GM20431 (cell line): ENCODE measurements around the gene DGAT2.

ENCODE experiments used
- in situ Hi-C: fragments of 300-500 bp; cut with MseI, MboI; formaldehyde crosslinking; loops from one replicate; pipeline ENCODE4 v1.15.0; 2020; ENCODE audit warnings: low sequenced_read_pairs; ENCODE audit not compliant: unreplicated experiment

The DGAT2 gene

GRCh38 chr11:75773595-75774353, 5.2 kb downstream of the DGAT2 start:
- in situ Hi-C loops: no loop called here

GRCh38 chr11:75775056-75775455, 6.5 kb downstream of the DGAT2 start:
- in situ Hi-C loops: no loop called here

- in situ Hi-C loops: no loop called here
Measured at GRCh38 chr11:75776546-75776945, 8.0 kb downstream of the DGAT2 start.

GRCh38 chr11:75777461-75778110, 9.0 kb downstream of the DGAT2 start:
- in situ Hi-C loops: no loop called here

GRCh38 chr11:75778962-75779361, 10.4 kb downstream of the DGAT2 start:
- in situ Hi-C loops: no loop called here

GRCh38 chr11:75779960-75780359, 11.4 kb downstream of the DGAT2 start:
- in situ Hi-C loops: no loop called here

- in situ Hi-C loops: no loop called here
Measured at GRCh38 chr11:75780888-75781287, 12.3 kb downstream of the DGAT2 start.

GRCh38 chr11:75781296-75781695, 12.7 kb downstream of the DGAT2 start:
- in situ Hi-C loops: no loop called here

- in situ Hi-C loops: no loop called here
Measured at GRCh38 chr11:75781831-75782230, 13.3 kb downstream of the DGAT2 start.

GRCh38 chr11:75782540-75783263, 14.1 kb downstream of the DGAT2 start:
- in situ Hi-C loops: no loop called here

GRCh38 chr11:75783416-75784084, 15.0 kb downstream of the DGAT2 start:
- in situ Hi-C loops: no loop called here

- in situ Hi-C loops: no loop called here
Measured at GRCh38 chr11:75784085-75784478, 15.5 kb downstream of the DGAT2 start.

GRCh38 chr11:75784506-75784905, 15.9 kb downstream of the DGAT2 start:
- in situ Hi-C loops: no loop called here

GRCh38 chr11:75785187-75785586, 16.6 kb downstream of the DGAT2 start:
- in situ Hi-C loops: no loop called here

- in situ Hi-C loops: no loop called here
Measured at GRCh38 chr11:75786101-75786736, 17.6 kb downstream of the DGAT2 start.

- in situ Hi-C loops: no loop called here
Measured at GRCh38 chr11:75789521-75789920, 20.9 kb downstream of the DGAT2 start.

- in situ Hi-C loops: no loop called here
Measured at GRCh38 chr11:75790986-75791385, 22.4 kb downstream of the DGAT2 start.

- in situ Hi-C loops: no loop called here
Measured at GRCh38 chr11:75792127-75792731, 23.7 kb downstream of the DGAT2 start.

GRCh38 chr11:75792997-75793800, 24.6 kb downstream of the DGAT2 start:
- in situ Hi-C loops: no loop called here
